Loucy (cell line): Measurements from ENCODE around the gene PLAAT5.
"Not testable (repeated sequence)": the region's sequence is repeated elsewhere in the genome, so short reads cannot be mapped to it uniquely, and the experiment has no call there.

ENCODE experiments used
- H2AFZ ChIP-seq: fragments of 200-600 bp; sonication (generic); 2 replicates; pipeline ENCODE4 v1.6.0; 2016; ENCODE audit warnings: antibody characterized with exemption, mild to moderate bottlenecking, low read length, moderate library complexity
- H3F3A ChIP-seq: fragments of 200-600 bp; 2 replicates; pipeline ENCODE4 v1.6.0; 2016; ENCODE audit warnings: antibody characterized with exemption, low read depth, mild to moderate bottlenecking
- H3K27me3 ChIP-seq: fragments of 200-600 bp; sonication (generic); 2 replicates; pipeline ENCODE4 v1.6.1; 2014; ENCODE audit warnings: low read length, mild to moderate bottlenecking; ENCODE audit not compliant: insufficient read depth, poor library complexity, severe bottlenecking
- H3K36me3 ChIP-seq: fragments of 200-600 bp; sonication (generic); 2 replicates; pipeline ENCODE4 v1.6.1; 2016; ENCODE audit warnings: low read length; ENCODE audit not compliant: insufficient read depth
- H3K4me1 ChIP-seq: fragments of 200-600 bp; sonication (generic); 2 replicates; pipeline ENCODE4 v1.5.1; 2014; ENCODE audit warnings: low read length, mild to moderate bottlenecking; ENCODE audit not compliant: insufficient read depth, poor library complexity, severe bottlenecking
- H3K4me2 ChIP-seq: fragments of 200-600 bp; sonication (generic); 2 replicates; pipeline ENCODE4 v1.6.0; 2014; ENCODE audit warnings: antibody characterized with exemption, low read length, low read depth, mild to moderate bottlenecking; ENCODE audit not compliant: poor library complexity, severe bottlenecking
- H3K4me3 ChIP-seq: fragments of 200-600 bp; sonication (generic); 2 replicates; pipeline ENCODE4 v1.5.1; 2014; ENCODE audit warnings: low read length, mild to moderate bottlenecking, mixed read lengths; ENCODE audit not compliant: poor library complexity, severe bottlenecking
- H3K79me2 ChIP-seq: fragments of 200-600 bp; sonication (generic); 2 replicates; pipeline ENCODE4 v1.6.1; 2014; ENCODE audit warnings: low read length; ENCODE audit not compliant: insufficient read depth
- H3K9ac ChIP-seq: fragments of 200-600 bp; sonication (generic); 2 replicates; pipeline ENCODE4 v1.6.0; 2014; ENCODE audit warnings: mild to moderate bottlenecking, low read depth, low read length, moderate library complexity; ENCODE audit not compliant: poor library complexity, severe bottlenecking
- H3K9me2 ChIP-seq: fragments of 200-600 bp; sonication (generic); replicated peaks from 2 replicates; pipeline ENCODE4 v1.6.1; 2016; ENCODE audit warnings: low read depth, low read length, mixed read lengths
- H3K9me3 ChIP-seq: fragments of 200-600 bp; sonication (generic); 2 replicates; pipeline ENCODE4 v1.6.1; 2014; ENCODE audit warnings: mild to moderate bottlenecking, antibody characterized with exemption, low read length, low read depth; ENCODE audit not compliant: insufficient read depth
- H4K20me1 ChIP-seq: fragments of 200-600 bp; sonication (generic); 2 replicates; pipeline ENCODE4 v1.6.0; 2014; ENCODE audit warnings: antibody characterized with exemption, low read length, mild to moderate bottlenecking; ENCODE audit not compliant: insufficient read depth, poor library complexity, severe bottlenecking
- CTCF ChIP-seq: fragments of 200-600 bp; sonication (generic); conservative IDR thresholded peaks from 2 replicates; pipeline ENCODE4 v1.5.1; 2014; ENCODE audit warnings: mild to moderate bottlenecking, antibody characterized with exemption, low read length
- EZH2phosphoT487 ChIP-seq: fragments of 200-600 bp; IDR thresholded peaks from 2 replicates; pipeline ENCODE4 v1.6.1; 2018; ENCODE audit warnings: antibody characterized with exemption, mild to moderate bottlenecking, moderate library complexity, borderline replicate concordance

The PLAAT5 gene

GRCh38 chr11:63532799-63533475, 42.0 kb upstream of the PLAAT5 start:
- Histone ChIP-seq H3K27me3 (no peaks in the 10 kb centered on the region), H3K4me3 (no peak overlapping the region), H3K79me2 (no peaks in the 10 kb centered on the region), H3K36me3 (no peaks in the 10 kb centered on the region), H3K9me2 (no peaks in the 10 kb centered on the region), H3K4me2 (peak overlapping the region; percentile 71), H4K20me1 (no peaks in the 10 kb centered on the region), H3K9ac (peak overlapping the region; percentile 28), H2AFZ (peak overlapping the region; percentile 21; the same call in 1 of the 2 replicates), H3K9me3 (no peaks in the 10 kb centered on the region), H3K4me1 (peaks cover 87% of the 10 kb centered on the region), H3F3A (no peaks in the 10 kb centered on the region)
- no peak for TF ChIP-seq CTCF
- TF ChIP-seq EZH2phosphoT487: no peak

- H3F3A ChIP-seq: no peaks in the 10 kb centered on the region
- no peaks in the 10 kb centered on the region for H3K9me2 ChIP-seq
- no peaks in the 10 kb centered on the region for H3K79me2 ChIP-seq
- peak overlapping the region; percentile 58 for H3K4me3 ChIP-seq
- H3K36me3 ChIP-seq: no peaks in the 10 kb centered on the region
- H3K27me3 ChIP-seq: no peaks in the 10 kb centered on the region
- H3K9me3 ChIP-seq: no peaks in the 10 kb centered on the region
- peaks cover 86% of the 10 kb centered on the region for H3K4me1 ChIP-seq
- no peaks in the 10 kb centered on the region for H4K20me1 ChIP-seq
- peak overlapping the region; percentile 56 for H3K9ac ChIP-seq
- H2AFZ ChIP-seq: no peak overlapping the region
- TF ChIP-seq CTCF: no peak
- TF ChIP-seq EZH2phosphoT487: no peak
- peak overlapping the region; percentile 71 for H3K4me2 ChIP-seq
These were observed 41.1 kb upstream of the PLAAT5 start for GRCh38 chr11:63532117-63532516.

GRCh38 chr11:63531074-63531792, 40.3 kb upstream of the PLAAT5 start:
- H3K9me3 ChIP-seq, H3K36me3 ChIP-seq, H3K79me2 ChIP-seq, H4K20me1 ChIP-seq, H3K27me3 ChIP-seq, H3F3A ChIP-seq, H2AFZ ChIP-seq, H3K9me2 ChIP-seq: not testable (repeated sequence)
- Histone ChIP-seq H3K4me3 (peak overlapping the region; percentile 58), H3K4me1 (peaks cover 78% of the 10 kb centered on the region), H3K9ac (peak overlapping the region; percentile 56), H3K4me2 (peak overlapping the region; percentile 71)

- no peak overlapping the region for H3K4me3 ChIP-seq
- no peak overlapping the region for H3K4me2 ChIP-seq
- H2AFZ ChIP-seq: no peak overlapping the region
- peaks cover 66% of the 10 kb centered on the region for H3K4me1 ChIP-seq
- no peaks in the 10 kb centered on the region for H3F3A ChIP-seq
- no peak overlapping the region for H3K9ac ChIP-seq
- H3K9me2 ChIP-seq: no peaks in the 10 kb centered on the region
- no peaks in the 10 kb centered on the region for H3K9me3 ChIP-seq
- no peaks in the 10 kb centered on the region for H3K79me2 ChIP-seq
- TF ChIP-seq EZH2phosphoT487 (no peak), CTCF (no peak)
- no peaks in the 10 kb centered on the region for H4K20me1 ChIP-seq
- no peaks in the 10 kb centered on the region for H3K36me3 ChIP-seq
- no peaks in the 10 kb centered on the region for H3K27me3 ChIP-seq
These were observed 39.1 kb upstream of the PLAAT5 start for GRCh38 chr11:63530021-63530420.

GRCh38 chr11:63529373-63529772, 38.4 kb upstream of the PLAAT5 start:
- not testable (repeated sequence) for H3K36me3 ChIP-seq, H3K79me2 ChIP-seq, H3K27me3 ChIP-seq, H3K9me2 ChIP-seq, H3K9me3 ChIP-seq, H3K4me3 ChIP-seq, H4K20me1 ChIP-seq, H3K4me2 ChIP-seq, H3F3A ChIP-seq, H2AFZ ChIP-seq
- peak overlapping the region; percentile 53 for H3K9ac ChIP-seq
- H3K4me1 ChIP-seq: peaks cover 59% of the 10 kb centered on the region
